ENCODE measurements around the gene AMOTL2. TPM values are rescaled to one million over a fixed set of nuclear protein-coding genes. Genes with fewer than 3 reads are reported as not detected.

The AMOTL2 gene
- total RNA-seq, 1 experiment from 2014 or later = 76.9 TPM

GRCh38 chr3:134363381-134363755 is 10.9 kb downstream of the AMOTL2 start:
- H3K27ac Mint-ChIP-seq = peak overlapping the region; percentile 96
- peaks cover 78% of the 10 kb centered on the region for H3K36me3 Mint-ChIP-seq
- ATAC-seq (no peak), DNase-seq (ENCODE audit: low spot score) (no peak)
- H3K27me3 Mint-ChIP-seq (ENCODE audit: low read depth) = no peaks in the 10 kb centered on the region
- peak overlapping the region; percentile 24 for H3K4me3 Mint-ChIP-seq
- H3K4me1 Mint-ChIP-seq = peaks cover 52% of the 10 kb centered on the region
- POLR2A ChIA-PET = interaction anchor here (0.8 to 3.9 kb wide), 13 partner anchors 9 to 123 kb away, joined by 3 to 113 read pairs (median 6); partner anchors contain the start of genes AMOTL2, ANAPC13, CEP63 and RYK
- no peaks in the 10 kb centered on the region for H3K9me3 Mint-ChIP-seq
- CTCF ChIA-PET = interaction anchor here (0.9 to 4.4 kb wide), 17 partner anchors 11 to 138 kb away, joined by 3 to 57 read pairs (median 7); partner anchors contain the start of genes AMOTL2, ANAPC13, CEP63 and RYK
- TF ChIP-seq ELF4 (CRISPR knock-in tag; IDR thresholded peaks at IDR 0.05; ENCODE audit: low read depth) = no peak
- TF ChIP-seq TCF7 (CRISPR knock-in tag; IDR thresholded peaks at IDR 0.05; ENCODE audit: low read depth) = no peak
- no peak for TF ChIP-seq ARID4B (CRISPR knock-in tag; IDR thresholded peaks at IDR 0.05; ENCODE audit: borderline replicate concordance)
- TF ChIP-seq EMX1 (CRISPR knock-in tag; IDR thresholded peaks at IDR 0.05) = no peak
- TF ChIP-seq ZMAT4 (CRISPR knock-in tag; IDR thresholded peaks at IDR 0.05) = no peak
- TF ChIP-seq CTCF (IDR thresholded peaks at IDR 0.05) = no peak
- TF ChIP-seq SP1 (CRISPR knock-in tag; conservative IDR thresholded peaks at IDR 0.05) = no peak
- TF ChIP-seq OVOL2 (CRISPR knock-in tag; IDR thresholded peaks at IDR 0.05; ENCODE audit: borderline replicate concordance) = no peak
- no peak for TF ChIP-seq KAT7 (CRISPR knock-in tag; IDR thresholded peaks at IDR 0.05; ENCODE audit: borderline replicate concordance)
- no peak for TF ChIP-seq USF2 (CRISPR knock-in tag; IDR thresholded peaks at IDR 0.05)
- TF ChIP-seq NR3C1 (CRISPR knock-in tag; conservative IDR thresholded peaks at IDR 0.05; ENCODE audit: low read depth) = no peak
- no peak for TF ChIP-seq PRDM15 (CRISPR knock-in tag; IDR thresholded peaks at IDR 0.05)

Data from WTC11 (cell line).